Esophagus squamous epithelium (tissue), 4 donors: ENCODE data around the gene SLC9B1.

Experiments
- CTCF ChIP-seq, 6 experiments: fragments of 450-650 bp in 4 of 6; fragments of 200-600 bp in 2 of 6; sonication (generic) in 2 of 6; IDR thresholded peaks; one replicate each; pipeline ENCODE4 v1.5.1; 2016 to 2019; ENCODE audit warnings: antibody characterized with exemption in 6 of 6, mild to moderate bottlenecking in 4 of 6, moderate library complexity in 4 of 6
- POLR2A ChIP-seq, 4 donors: fragments of 450-650 bp; IDR thresholded peaks; one replicate each; pipeline ENCODE4 v1.6.1; 2017; ENCODE audit warnings: antibody characterized with exemption in 4 of 4, mild to moderate bottlenecking in 4 of 4, moderate library complexity in 3 of 4

- TF ChIP-seq CTCF (IDR thresholded peaks at IDR 0.05) (no peak), POLR2A (IDR thresholded peaks at IDR 0.05) (no peak)
Observed at GRCh38 chr4:103012551-103012950, 7.0 kb downstream of the SLC9B1 start.
